HFFc6 (cell line): Measurements from ENCODE around the gene TMEM178A. TPM values are rescaled to one million over a fixed set of nuclear protein-coding genes. Genes with fewer than 3 reads are reported as not detected.

Experiments used
- DNase-seq: peaks from one replicate; pipeline ENCODE4 v3.0.0-alpha.2; 2018
- H3K27ac Mint-ChIP-seq: 2 replicates; pipeline ENCODE4 v1.8.0; 2020; ENCODE audit warnings: mild to moderate bottlenecking, mixed read lengths
- H3K27me3 Mint-ChIP-seq: 2 replicates; pipeline ENCODE4 v1.8.0; 2021; ENCODE audit warnings: mild to moderate bottlenecking, moderate library complexity, mixed read lengths; ENCODE audit not compliant: insufficient read depth
- H3K36me3 Mint-ChIP-seq: 2 replicates; pipeline ENCODE4 v1.8.0; 2021; ENCODE audit warnings: low read depth, mixed read lengths
- H3K4me1 Mint-ChIP-seq: 2 replicates; pipeline ENCODE4 v1.8.0; 2020; ENCODE audit warnings: low read depth, mixed read lengths
- H3K4me3 Mint-ChIP-seq: 2 replicates; pipeline ENCODE4 v1.8.0; 2020; ENCODE audit warnings: mild to moderate bottlenecking, moderate library complexity, mixed read lengths
- H3K9me3 Mint-ChIP-seq: 2 replicates; pipeline ENCODE4 v1.8.0; 2020; ENCODE audit warnings: mild to moderate bottlenecking, mixed read lengths
- CTCF ChIP-seq: fragments of 200-600 bp; sonication (generic); IDR thresholded peaks from 2 replicates; pipeline ENCODE4 v1.5.0; 2021; ENCODE audit warnings: antibody characterized with exemption, mild to moderate bottlenecking
- total RNA-seq, 6 experiments: library from RNA; stranded (reverse); fragmentation: NEBNext Ultra II Directional; extraction: Animal tissue kit (Norgen Biotek cat#: 25700); gene quantifications; 2 replicates in 1 of 6; 3 replicates in 5 of 6; pipeline ENCODE4 v1.2.3, GENCODE V29; 2021

Gene TMEM178A
- total RNA-seq, 6 experiments from 2014 or later: 0.18 to 0.99 (median 0.44) TPM

GRCh38 chr2:39679805-39680204 is 14.1 kb downstream of the TMEM178A start:
- H3K27me3 Mint-ChIP-seq: peaks cover 9% of the 10 kb centered on the region
- H3K27ac Mint-ChIP-seq: no peak overlapping the region
- DNase-seq: no peak
- no peak overlapping the region for H3K4me3 Mint-ChIP-seq
- no peak for TF ChIP-seq CTCF
- H3K9me3 Mint-ChIP-seq: peaks cover 7% of the 10 kb centered on the region
- peaks cover 4% of the 10 kb centered on the region; the same call in 1 of the 2 replicates for H3K36me3 Mint-ChIP-seq
- H3K4me1 Mint-ChIP-seq: no peaks in the 10 kb centered on the region

GRCh38 chr2:39682066-39682692 is 16.5 kb downstream of the TMEM178A start:
- no peak for DNase-seq
- H3K4me1 Mint-ChIP-seq: no peaks in the 10 kb centered on the region
- peaks cover 7% of the 10 kb centered on the region for H3K9me3 Mint-ChIP-seq
- H3K4me3 Mint-ChIP-seq: no peak overlapping the region
- TF ChIP-seq CTCF: no peak
- H3K27me3 Mint-ChIP-seq: peaks cover 9% of the 10 kb centered on the region
- H3K36me3 Mint-ChIP-seq: peaks cover 4% of the 10 kb centered on the region; the same call in 1 of the 2 replicates
- no peak overlapping the region for H3K27ac Mint-ChIP-seq

- peaks cover 1% of the 10 kb centered on the region for H3K9me3 Mint-ChIP-seq
- H3K27me3 Mint-ChIP-seq: peaks cover 4% of the 10 kb centered on the region
- no peaks in the 10 kb centered on the region for H3K4me1 Mint-ChIP-seq
- DNase-seq: no peak
- no peaks in the 10 kb centered on the region for H3K36me3 Mint-ChIP-seq
- no peak for TF ChIP-seq CTCF
- H3K27ac Mint-ChIP-seq: no peak overlapping the region
- H3K4me3 Mint-ChIP-seq: no peak overlapping the region
Measured at GRCh38 chr2:39683022-39683699, 17.4 kb downstream of the TMEM178A start.

- Mint-ChIP-seq H3K27ac (no peak overlapping the region), H3K27me3 (peaks cover 4% of the 10 kb centered on the region), H3K9me3 (no peaks in the 10 kb centered on the region), H3K4me1 (peaks cover 5% of the 10 kb centered on the region), H3K36me3 (no peaks in the 10 kb centered on the region), H3K4me3 (no peak overlapping the region)
- TF ChIP-seq CTCF: no peak
- no peak for DNase-seq
Measured at GRCh38 chr2:39684464-39684863, 18.7 kb downstream of the TMEM178A start.

- H3K36me3 Mint-ChIP-seq: no peaks in the 10 kb centered on the region; the same call in 1 of the 2 replicates
- H3K27me3 Mint-ChIP-seq: peaks cover 4% of the 10 kb centered on the region
- H3K27ac Mint-ChIP-seq: no peak overlapping the region
- no peak for DNase-seq
- no peaks in the 10 kb centered on the region; the same call in 1 of the 2 replicates for H3K9me3 Mint-ChIP-seq
- peaks cover 12% of the 10 kb centered on the region for H3K4me1 Mint-ChIP-seq
- no peak overlapping the region for H3K4me3 Mint-ChIP-seq
- no peak for TF ChIP-seq CTCF
Measured at GRCh38 chr2:39685126-39685525, 19.4 kb downstream of the TMEM178A start.
